PC-3 (cell line): Measurements from ENCODE around the gene EFCAB6. TPM values are rescaled to one million over a fixed set of nuclear protein-coding genes. Genes with fewer than 3 reads are reported as not detected.

ENCODE experiments used
- ATAC-seq: fragments of 200-7000 bp; cut with Tn5 transposase; 2 replicates; pipeline ENCODE4 v1.9.1; 2020; ENCODE audit warnings: mild to moderate bottlenecking, moderate library complexity
- BruUV-seq: library from RNA; stranded (reverse); fragments of 400-500 nt; replicated peaks from 2 replicates; lab custom pipeline; 2021; lab: Mats Ljungman, UMichigan
- CTCF ChIA-PET: fragments of 300-600 bp; sonication (Branson Sonifier 250); formaldehyde crosslinking; loops from one replicate; lab custom pipeline; 2022; ENCODE audit warnings: antibody characterized with exemption; lab: Charles Lee
- POLR2A ChIA-PET: fragments of 300-600 bp; sonication (Branson Sonifier 250); formaldehyde crosslinking; loops from one replicate; lab custom pipeline; 2022; ENCODE audit warnings: antibody characterized with exemption; ENCODE audit not compliant: unreplicated experiment; lab: Charles Lee
- DNase-seq: peaks from one replicate; pipeline ENCODE4 v3.0.0-alpha.2; 2015
- H2AFZ ChIP-seq: fragments of 300-600 bp; sonication (generic); 2 replicates; pipeline ENCODE4 v1.6.0; 2016; ENCODE audit warnings: antibody characterized with exemption, low read length
- H3F3A ChIP-seq: fragments of 300-600 bp; sonication (generic); one replicate; pipeline ENCODE4 v1.6.0; 2017; ENCODE audit warnings: antibody characterized with exemption, low read length, control low read depth, mild to moderate bottlenecking; ENCODE audit not compliant: unreplicated experiment
- H3K27ac ChIP-seq: fragments of 300-600 bp; sonication (generic); 2 replicates; pipeline ENCODE4 v1.5.1; 2016; ENCODE audit warnings: mild to moderate bottlenecking, low read length
- H3K27me3 ChIP-seq: fragments of 300-600 bp; sonication (generic); 2 replicates; pipeline ENCODE4 v1.6.1; 2016; ENCODE audit warnings: low read length, mixed read lengths
- H3K36me3 ChIP-seq: fragments of 300-600 bp; sonication (generic); 2 replicates; pipeline ENCODE4 v1.6.1; 2016; ENCODE audit warnings: low read depth, mixed run types, low read length, mixed read lengths
- H3K4me1 ChIP-seq: fragments of 300-600 bp; sonication (generic); 2 replicates; pipeline ENCODE4 v1.5.1; 2016; ENCODE audit warnings: low read length; ENCODE audit not compliant: insufficient read depth
- H3K4me2 ChIP-seq: fragments of 300-600 bp; sonication (generic); 2 replicates; pipeline ENCODE4 v1.6.0; 2016; ENCODE audit warnings: low read length
- H3K4me3 ChIP-seq: fragments of 300-600 bp; sonication (generic); 2 replicates; pipeline ENCODE4 v1.5.1; 2016; ENCODE audit warnings: mild to moderate bottlenecking, low read length, mixed read lengths
- H3K79me2 ChIP-seq: fragments of 300-600 bp; sonication (generic); 2 replicates; pipeline ENCODE4 v1.6.1; 2017; ENCODE audit warnings: low read length, mixed read lengths
- H3K9ac ChIP-seq: fragments of 300-600 bp; sonication (generic); 2 replicates; pipeline ENCODE4 v1.6.0; 2016; ENCODE audit warnings: mild to moderate bottlenecking, low read length
- H3K9me2 ChIP-seq: fragments of 300-600 bp; sonication (generic); replicated peaks from 2 replicates; pipeline ENCODE4 v1.6.1; 2016; ENCODE audit warnings: mixed run types, low read length, mixed read lengths
- H3K9me3 ChIP-seq: fragments of 300-600 bp; sonication (generic); 2 replicates; pipeline ENCODE4 v1.6.1; 2016; ENCODE audit warnings: low read length, mixed read lengths
- H4K20me1 ChIP-seq: fragments of 300-600 bp; sonication (generic); 2 replicates; pipeline ENCODE4 v1.6.1; 2016; ENCODE audit warnings: low read length, mixed read lengths
- EZH2 ChIP-seq: fragments of 300-600 bp; sonication (generic); IDR thresholded peaks from one replicate; pipeline ENCODE4 v1.6.1; 2017; ENCODE audit warnings: antibody characterized with exemption, mild to moderate bottlenecking, low read length; ENCODE audit not compliant: unreplicated experiment
- EZH2phosphoT487 ChIP-seq: fragments of 300-600 bp; sonication (generic); IDR thresholded peaks from 2 replicates; pipeline ENCODE4 v1.6.1; 2018; ENCODE audit warnings: mild to moderate bottlenecking, antibody characterized with exemption, low read length, borderline replicate concordance
- intact Hi-C: fragments of 100-400 bp; cut with micrococcal nuclease; formaldehyde crosslinking; loops from 2 replicates; pipeline ENCODE4 v1.9.0; 2023
- total RNA-seq: library from RNA; depleted of rRNA; stranded (reverse); fragments of >200 nt; gene quantifications from 2 replicates; pipeline ENCODE4 v1.2.3, GENCODE V29; 2014
- TF ChIP-seq, protein P1 (sequence below): fragments of 300-600 bp; sonication (generic); conservative IDR thresholded peaks from 2 replicates; pipeline ENCODE4 v1.5.1; 2017; ENCODE audit warnings: antibody characterized with exemption, low read depth, mild to moderate bottlenecking, low read length

Gene EFCAB6
- total RNA-seq, 1 experiment from 2014 or later, result 0.07 TPM

DNA sequence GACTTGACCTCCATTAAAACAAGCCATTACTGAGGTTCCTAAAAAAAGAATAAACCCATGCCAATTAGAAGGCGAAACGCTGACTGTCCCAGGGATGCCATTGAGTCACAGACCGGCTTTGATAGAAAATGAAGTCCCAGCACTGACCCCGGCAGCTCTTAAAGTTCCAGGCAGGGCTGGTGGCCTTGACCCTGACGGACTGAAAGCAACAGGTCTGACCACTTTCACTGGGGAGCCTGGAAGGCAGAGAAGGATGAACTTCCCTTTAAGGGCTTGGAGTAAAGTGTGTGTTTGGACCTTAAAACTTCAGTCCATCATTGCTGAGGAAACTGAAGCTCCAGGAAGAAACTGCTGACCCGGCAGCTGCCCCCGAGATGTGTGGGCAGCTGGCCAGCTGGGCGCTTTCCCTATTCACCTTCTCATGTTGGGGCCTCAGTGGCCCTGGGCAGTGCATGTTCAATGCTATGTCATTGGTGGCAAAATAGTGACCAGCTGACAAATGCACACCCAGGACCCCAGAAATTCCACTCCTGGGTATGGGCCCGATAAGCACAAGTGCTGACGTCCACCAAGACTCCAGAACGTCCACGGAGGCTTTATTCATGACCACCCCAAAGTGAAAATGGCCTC lies 18.9 kb upstream of the EFCAB6 start:
- no peak for DNase-seq
- Histone ChIP-seq H3F3A (no peaks in the 10 kb centered on the region), H4K20me1 (no peaks in the 10 kb centered on the region), H3K79me2 (no peaks in the 10 kb centered on the region), H3K36me3 (no peaks in the 10 kb centered on the region), H3K9me2 (no peaks in the 10 kb centered on the region), H3K27ac (no peak overlapping the region), H3K9ac (no peak overlapping the region), H3K4me3 (no peak overlapping the region), H3K9me3 (no peaks in the 10 kb centered on the region), H3K27me3 (no peaks in the 10 kb centered on the region), H3K4me1 (peaks cover 12% of the 10 kb centered on the region), H2AFZ (no peak overlapping the region), H3K4me2 (no peak overlapping the region)
- ATAC-seq, result no peak
- CTCF ChIA-PET, result no interaction called here
- POLR2A ChIA-PET, result no interaction called here
- TF ChIP-seq EZH2phosphoT487, result no peak
- no peak for TF ChIP-seq EZH2
- TF ChIP-seq, protein P1, sequence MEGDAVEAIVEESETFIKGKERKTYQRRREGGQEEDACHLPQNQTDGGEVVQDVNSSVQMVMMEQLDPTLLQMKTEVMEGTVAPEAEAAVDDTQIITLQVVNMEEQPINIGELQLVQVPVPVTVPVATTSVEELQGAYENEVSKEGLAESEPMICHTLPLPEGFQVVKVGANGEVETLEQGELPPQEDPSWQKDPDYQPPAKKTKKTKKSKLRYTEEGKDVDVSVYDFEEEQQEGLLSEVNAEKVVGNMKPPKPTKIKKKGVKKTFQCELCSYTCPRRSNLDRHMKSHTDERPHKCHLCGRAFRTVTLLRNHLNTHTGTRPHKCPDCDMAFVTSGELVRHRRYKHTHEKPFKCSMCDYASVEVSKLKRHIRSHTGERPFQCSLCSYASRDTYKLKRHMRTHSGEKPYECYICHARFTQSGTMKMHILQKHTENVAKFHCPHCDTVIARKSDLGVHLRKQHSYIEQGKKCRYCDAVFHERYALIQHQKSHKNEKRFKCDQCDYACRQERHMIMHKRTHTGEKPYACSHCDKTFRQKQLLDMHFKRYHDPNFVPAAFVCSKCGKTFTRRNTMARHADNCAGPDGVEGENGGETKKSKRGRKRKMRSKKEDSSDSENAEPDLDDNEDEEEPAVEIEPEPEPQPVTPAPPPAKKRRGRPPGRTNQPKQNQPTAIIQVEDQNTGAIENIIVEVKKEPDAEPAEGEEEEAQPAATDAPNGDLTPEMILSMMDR, result no peak
- no TSS peak for BruUV-seq
- intact Hi-C loops, result no loop called here

DNA sequence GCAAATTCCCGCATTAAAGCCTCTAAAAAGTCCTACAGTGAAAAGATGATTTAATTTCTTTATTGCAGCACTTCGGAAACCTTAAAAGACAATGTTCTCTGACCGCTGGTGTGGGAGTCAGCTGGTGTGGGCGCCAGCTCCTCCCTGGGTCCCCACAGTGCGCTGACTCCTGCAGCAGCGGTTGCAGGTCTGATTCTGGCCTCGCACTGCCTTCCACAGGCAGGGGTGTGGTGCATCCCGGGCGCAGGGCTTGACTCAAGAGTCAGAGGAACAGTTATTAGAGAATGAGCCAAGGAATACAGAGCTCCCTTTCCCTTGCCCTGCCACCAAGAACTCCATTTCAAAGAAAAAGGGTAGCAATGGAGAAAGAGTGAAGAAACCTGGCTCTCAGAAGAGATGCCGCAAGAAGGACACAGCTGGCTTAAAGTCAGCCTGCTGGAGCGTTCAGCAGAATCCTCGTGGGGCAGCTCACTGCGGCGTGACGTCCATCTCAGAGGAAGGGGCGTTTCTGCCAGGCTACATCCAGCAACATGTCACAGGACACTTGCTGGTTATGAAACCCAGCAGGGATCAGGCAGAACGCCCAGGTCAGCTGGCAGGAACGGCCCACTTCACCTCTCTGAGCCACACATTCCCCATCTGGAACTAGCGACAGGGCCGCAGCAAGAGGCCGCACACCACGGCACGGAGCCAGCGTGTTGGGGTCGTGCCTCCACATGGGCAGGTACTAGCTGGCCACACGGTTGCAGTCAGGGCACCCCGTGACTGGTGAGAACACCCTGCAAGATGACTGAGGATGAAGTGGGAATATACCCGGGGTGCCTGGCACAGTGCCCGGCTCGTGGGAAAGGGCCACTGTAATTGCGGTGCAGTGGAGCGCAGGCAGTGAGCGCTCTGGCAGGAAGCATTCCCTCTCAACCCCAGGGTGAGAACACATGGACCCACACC lies 18.1 kb upstream of the EFCAB6 start:
- ATAC-seq (no peak), DNase-seq (no peak)
- H3K9me2 ChIP-seq, result no peaks in the 10 kb centered on the region
- no peaks in the 10 kb centered on the region for H3K27me3 ChIP-seq
- H3K79me2 ChIP-seq, result no peaks in the 10 kb centered on the region
- intact Hi-C loops, result loop anchor here (5.0 kb wide), 1 partner anchor 443 kb away; no protein-coding TSS in a partner anchor
- H3K4me3 ChIP-seq, result no peak overlapping the region
- no peak overlapping the region for H3K9ac ChIP-seq
- H3K4me1 ChIP-seq, result peaks cover 13% of the 10 kb centered on the region
- no peaks in the 10 kb centered on the region for H3K36me3 ChIP-seq
- no peaks in the 10 kb centered on the region for H3F3A ChIP-seq
- no peak overlapping the region for H3K4me2 ChIP-seq
- H4K20me1 ChIP-seq, result no peaks in the 10 kb centered on the region
- ChIA-PET POLR2A (no interaction called here), CTCF (interaction anchor here (1.0 kb wide), 1 partner anchor 53 kb away, joined by 10 read pairs; no protein-coding TSS in a partner anchor)
- H3K27ac ChIP-seq, result no peak overlapping the region
- H3K9me3 ChIP-seq, result no peaks in the 10 kb centered on the region
- TF ChIP-seq EZH2, result no peak
- TF ChIP-seq, protein P1, result no peak
- no peak for TF ChIP-seq EZH2phosphoT487
- no peak overlapping the region for H2AFZ ChIP-seq
- BruUV-seq, result no TSS peak
